Measurements from ENCODE around the gene FAM117A. TPM values are rescaled to one million over a fixed set of nuclear protein-coding genes. Genes with fewer than 3 reads are reported as not detected.

FAM117A gene
- polyA plus RNA-seq, 4 donors = 18.7 to 24.3 (median 19.7) TPM

- DNase-seq (ENCODE audit: low read depth in 4 of 4, low spot score in 2 of 4) = no peak
Measured at GRCh38 chr17:49715216-49715615, 48.7 kb downstream of the FAM117A start.

GRCh38 chr17:49708515-49709183, 55.3 kb downstream of the FAM117A start:
- no peak for DNase-seq (ENCODE audit: low read depth in 4 of 4, low spot score in 2 of 4)

- DNase-seq (ENCODE audit: low read depth in 4 of 4, low spot score in 2 of 4) = peak; percentile 97 to 99 (median 98)
Measured at GRCh38 chr17:49707608-49708514, 56.1 kb downstream of the FAM117A start, which contains the start of gene SLC35B1. Gene SLC35B1, minus strand, starts transcription at chr17:49707964. Its CDS starts 131 bp downstream, at chr17:49707833.

- no peak for DNase-seq (ENCODE audit: low read depth in 4 of 4, low spot score in 2 of 4)
Measured at GRCh38 chr17:49707246-49707607, 56.7 kb downstream of the FAM117A start.

- DNase-seq (ENCODE audit: low read depth in 4 of 4, low spot score in 2 of 4) = no peak
Measured at GRCh38 chr17:49705254-49705653, 58.7 kb downstream of the FAM117A start.

GRCh38 chr17:49703557-49704277, 60.2 kb downstream of the FAM117A start:
- no peak for DNase-seq (ENCODE audit: low read depth in 4 of 4, low spot score in 2 of 4)

GRCh38 chr17:49700960-49701359, 63.0 kb downstream of the FAM117A start:
- no peak for DNase-seq (ENCODE audit: low read depth in 4 of 4, low spot score in 2 of 4)

GRCh38 chr17:49699966-49700575, 63.9 kb downstream of the FAM117A start:
- no peak for DNase-seq (ENCODE audit: low read depth in 4 of 4, low spot score in 2 of 4)

GRCh38 chr17:49698005-49698404, 65.9 kb downstream of the FAM117A start:
- DNase-seq (ENCODE audit: low read depth in 4 of 4, low spot score in 2 of 4) = no peak

- DNase-seq (ENCODE audit: low read depth in 4 of 4, low spot score in 2 of 4) = no peak
Measured at GRCh38 chr17:49696233-49696761, 67.6 kb downstream of the FAM117A start.

GRCh38 chr17:49695698-49696232, 68.2 kb downstream of the FAM117A start:
- no peak for DNase-seq (ENCODE audit: low read depth in 4 of 4, low spot score in 2 of 4)

- no peak for DNase-seq (ENCODE audit: low read depth in 4 of 4, low spot score in 2 of 4)
Measured at GRCh38 chr17:49694847-49695697, 68.9 kb downstream of the FAM117A start.

GRCh38 chr17:49692751-49693150, 71.2 kb downstream of the FAM117A start:
- no peak for DNase-seq (ENCODE audit: low read depth in 4 of 4, low spot score in 2 of 4)

GRCh38 chr17:49691677-49692191, 72.2 kb downstream of the FAM117A start:
- DNase-seq (ENCODE audit: low read depth in 4 of 4, low spot score in 2 of 4) = no peak

GRCh38 chr17:49691086-49691676, 72.8 kb downstream of the FAM117A start:
- no peak for DNase-seq (ENCODE audit: low read depth in 4 of 4, low spot score in 2 of 4)

- no peak for DNase-seq (ENCODE audit: low read depth in 4 of 4, low spot score in 2 of 4)
Measured at GRCh38 chr17:49690256-49690655, 73.7 kb downstream of the FAM117A start.

- no peak for DNase-seq (ENCODE audit: low read depth in 4 of 4, low spot score in 2 of 4)
Measured at GRCh38 chr17:49688848-49689247, 75.1 kb downstream of the FAM117A start.

GRCh38 chr17:49687878-49688491, 75.9 kb downstream of the FAM117A start:
- DNase-seq (ENCODE audit: low read depth in 4 of 4, low spot score in 2 of 4) = no peak

Data from left renal cortex interstitium (tissue), 4 donors.